ENCODE data around the gene ANP32E.

DNA sequence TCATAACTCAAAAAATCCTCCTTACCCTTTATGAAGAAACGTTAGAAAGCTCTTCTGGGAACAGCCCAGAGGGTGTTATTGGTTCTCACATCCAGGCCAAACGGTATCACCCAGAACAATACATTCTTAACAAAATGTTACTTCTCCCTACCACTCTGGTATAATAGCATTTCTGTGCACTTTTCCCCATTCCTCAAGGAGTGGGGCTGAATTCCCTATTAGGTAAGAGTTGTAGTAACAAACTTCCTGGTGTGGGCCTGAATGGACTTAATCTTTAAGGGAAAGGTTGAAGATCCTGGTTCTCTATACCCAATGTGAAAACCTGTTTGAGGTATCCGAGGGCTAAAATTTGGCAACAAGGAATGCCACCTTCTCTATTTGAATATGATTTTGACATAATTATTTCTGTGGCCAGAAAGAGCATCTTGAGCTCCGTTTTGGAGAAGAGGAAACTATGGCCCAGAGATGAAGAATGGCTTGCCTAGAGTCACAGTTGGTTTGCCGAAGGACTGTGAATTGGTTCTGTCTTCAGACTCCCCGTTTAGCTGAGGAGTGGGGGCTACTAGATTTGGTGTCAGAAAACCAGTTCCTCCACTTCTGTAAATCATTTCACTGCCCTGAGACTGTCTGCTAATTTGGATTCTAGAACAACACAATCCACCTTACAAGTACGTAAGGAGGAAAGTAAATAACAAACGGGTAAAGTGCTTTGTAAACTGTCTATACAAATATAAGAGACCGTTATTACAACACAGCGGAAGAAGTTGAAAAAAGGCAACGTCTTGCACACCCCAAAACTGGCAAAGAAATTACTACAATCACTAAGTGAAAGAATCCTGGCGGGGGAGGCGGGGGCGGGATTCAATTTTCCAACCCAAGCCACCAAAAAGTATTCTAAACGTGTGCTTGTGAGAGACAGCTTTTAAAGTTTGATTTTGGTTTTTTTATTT lies 2.3 kb downstream of the ANP32E start:
- TF ChIP-seq, protein P1, sequence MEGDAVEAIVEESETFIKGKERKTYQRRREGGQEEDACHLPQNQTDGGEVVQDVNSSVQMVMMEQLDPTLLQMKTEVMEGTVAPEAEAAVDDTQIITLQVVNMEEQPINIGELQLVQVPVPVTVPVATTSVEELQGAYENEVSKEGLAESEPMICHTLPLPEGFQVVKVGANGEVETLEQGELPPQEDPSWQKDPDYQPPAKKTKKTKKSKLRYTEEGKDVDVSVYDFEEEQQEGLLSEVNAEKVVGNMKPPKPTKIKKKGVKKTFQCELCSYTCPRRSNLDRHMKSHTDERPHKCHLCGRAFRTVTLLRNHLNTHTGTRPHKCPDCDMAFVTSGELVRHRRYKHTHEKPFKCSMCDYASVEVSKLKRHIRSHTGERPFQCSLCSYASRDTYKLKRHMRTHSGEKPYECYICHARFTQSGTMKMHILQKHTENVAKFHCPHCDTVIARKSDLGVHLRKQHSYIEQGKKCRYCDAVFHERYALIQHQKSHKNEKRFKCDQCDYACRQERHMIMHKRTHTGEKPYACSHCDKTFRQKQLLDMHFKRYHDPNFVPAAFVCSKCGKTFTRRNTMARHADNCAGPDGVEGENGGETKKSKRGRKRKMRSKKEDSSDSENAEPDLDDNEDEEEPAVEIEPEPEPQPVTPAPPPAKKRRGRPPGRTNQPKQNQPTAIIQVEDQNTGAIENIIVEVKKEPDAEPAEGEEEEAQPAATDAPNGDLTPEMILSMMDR (IDR thresholded peaks at IDR 0.05), result no peak
- no peak for TF ChIP-seq POLR2A (IDR thresholded peaks at IDR 0.05)

Data from lower leg skin (tissue), 3 donors.